Stimulated activated naive CD8-positive, alpha-beta T cell treated with anti-CD3 and anti-CD28 coated beads, Interleukin-15, Interleukin-2, amounts not matched to agents 100 U/mL and 50 U/mL, for 24 hours (primary cell): ENCODE measurements around the gene CCNC.

Source experiments
- ATAC-seq: fragments of 150-1000 bp; cut with Tn5 transposase; one replicate; pipeline ENCODE4 v1.10.0; 2021
- DNase-seq: peaks from one replicate; pipeline ENCODE4 v3.0.0; 2021

CCNC gene

DNA sequence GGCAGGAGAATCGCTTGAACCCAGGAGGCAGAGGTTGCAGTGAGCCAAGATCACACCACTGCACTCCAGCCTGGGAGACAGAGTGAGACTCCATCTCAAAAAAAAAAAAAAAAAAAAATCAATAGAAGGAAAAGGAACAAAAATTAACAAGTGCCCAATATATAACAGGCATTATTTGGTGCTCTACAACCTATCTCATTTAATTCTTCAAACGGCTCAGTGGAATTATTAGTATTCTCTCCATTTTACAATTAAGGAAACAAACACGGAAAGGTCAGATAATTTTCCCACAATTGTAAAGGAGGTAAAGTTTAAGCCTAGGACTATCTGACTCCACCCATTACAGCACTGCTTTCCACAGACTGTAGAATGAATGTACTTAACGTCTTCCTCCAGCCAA is 19.8 kb downstream of the CCNC start:
- ATAC-seq (no peak), DNase-seq (no peak)

DNA sequence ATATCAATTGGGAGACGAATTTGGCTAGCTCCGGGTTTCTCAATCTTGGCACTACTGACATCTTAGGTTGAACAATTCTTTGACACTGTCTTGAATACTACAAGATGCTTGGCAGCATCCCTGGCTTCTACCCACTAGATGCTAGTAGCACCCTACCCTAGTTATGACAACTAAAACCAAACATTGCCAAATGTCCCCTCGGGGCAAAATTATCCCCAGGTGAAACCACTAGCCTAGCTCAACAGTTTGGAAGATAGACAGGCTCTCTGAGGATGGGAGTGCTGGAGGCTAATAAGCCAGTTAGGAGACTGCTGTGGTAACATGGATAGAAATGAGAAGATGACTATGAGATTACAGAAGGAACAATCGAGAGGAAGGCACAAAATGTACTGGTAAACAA is 20.9 kb downstream of the CCNC start:
- no peak for ATAC-seq
- DNase-seq, result no peak

DNA sequence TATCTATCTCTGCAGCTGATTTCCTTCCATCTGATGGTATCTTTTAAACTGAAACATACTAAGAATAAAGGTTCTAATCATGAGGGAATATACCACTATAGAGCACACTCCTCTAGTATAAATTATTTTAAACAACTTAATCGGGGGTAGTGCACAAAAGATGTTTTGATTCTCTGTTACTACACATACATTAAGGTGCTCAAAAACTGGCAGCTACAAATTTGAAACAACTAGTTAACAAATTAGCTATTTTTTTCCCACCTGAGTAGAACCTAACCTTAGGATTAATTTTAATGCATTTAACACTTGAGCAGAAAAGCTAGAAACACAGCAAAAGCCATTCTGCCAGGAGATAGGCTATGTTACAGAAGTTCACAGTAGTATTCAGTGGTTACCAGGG is 23.0 kb downstream of the CCNC start:
- DNase-seq, result no peak
- no peak for ATAC-seq

DNA sequence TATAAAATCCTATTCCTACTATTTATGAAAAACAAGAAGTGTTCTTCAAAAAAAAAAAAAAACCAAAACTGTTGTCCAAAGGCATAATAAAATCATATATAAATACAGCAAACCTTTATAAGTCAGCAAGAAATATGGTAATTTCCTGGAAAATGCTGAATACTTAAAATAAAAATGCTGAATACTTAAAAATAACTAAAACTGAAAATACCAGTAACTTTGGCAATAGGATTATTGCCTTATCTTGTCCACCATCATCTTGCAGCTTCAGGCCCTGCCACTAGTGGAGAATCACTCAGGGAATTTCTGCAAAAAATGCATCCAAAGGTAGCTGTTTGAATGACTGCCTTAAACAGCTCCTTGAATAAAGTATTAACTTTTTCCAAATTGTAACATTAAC is 24.5 kb downstream of the CCNC start:
- ATAC-seq (no peak), DNase-seq (no peak)

DNA sequence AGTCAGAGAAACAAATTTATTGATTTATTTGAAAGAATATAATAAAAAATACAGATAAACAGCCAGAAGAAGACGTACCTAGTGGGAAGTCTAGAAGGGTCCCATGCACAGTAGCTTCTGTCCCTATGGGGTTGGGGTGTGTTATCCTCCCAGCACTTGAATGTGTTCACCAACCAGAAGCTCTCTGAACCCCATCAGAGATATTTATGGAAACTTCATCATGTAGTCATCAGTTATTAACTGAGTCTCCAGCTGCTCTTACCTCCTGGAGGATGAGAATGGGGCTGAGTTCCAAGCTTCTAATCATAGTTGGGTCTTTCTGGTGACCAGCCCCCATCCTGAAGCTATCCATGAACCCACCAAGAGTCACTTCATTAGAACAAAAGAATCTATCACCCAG is 37.8 kb downstream of the CCNC start:
- ATAC-seq (no peak), DNase-seq (no peak)

DNA sequence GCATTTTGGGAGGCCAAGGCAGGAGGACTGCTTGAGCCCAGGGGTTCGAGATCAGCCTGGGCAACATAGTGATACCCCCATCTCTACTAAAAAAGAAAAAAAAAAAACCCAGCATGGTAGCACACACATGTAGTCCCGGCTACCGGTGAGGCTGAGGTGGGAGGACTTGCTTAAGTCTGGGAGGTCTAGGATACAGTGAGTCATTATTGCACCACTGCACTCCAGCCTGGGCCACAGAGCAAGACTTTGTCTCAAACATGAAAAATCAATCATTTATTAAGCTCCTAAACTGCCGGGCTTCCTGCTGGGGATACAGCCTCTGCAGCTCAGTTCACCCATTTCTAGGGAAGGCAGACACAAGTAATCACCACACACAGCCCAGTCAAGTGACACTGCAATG is 45.9 kb downstream of the CCNC start:
- no peak for DNase-seq
- no peak for ATAC-seq

DNA sequence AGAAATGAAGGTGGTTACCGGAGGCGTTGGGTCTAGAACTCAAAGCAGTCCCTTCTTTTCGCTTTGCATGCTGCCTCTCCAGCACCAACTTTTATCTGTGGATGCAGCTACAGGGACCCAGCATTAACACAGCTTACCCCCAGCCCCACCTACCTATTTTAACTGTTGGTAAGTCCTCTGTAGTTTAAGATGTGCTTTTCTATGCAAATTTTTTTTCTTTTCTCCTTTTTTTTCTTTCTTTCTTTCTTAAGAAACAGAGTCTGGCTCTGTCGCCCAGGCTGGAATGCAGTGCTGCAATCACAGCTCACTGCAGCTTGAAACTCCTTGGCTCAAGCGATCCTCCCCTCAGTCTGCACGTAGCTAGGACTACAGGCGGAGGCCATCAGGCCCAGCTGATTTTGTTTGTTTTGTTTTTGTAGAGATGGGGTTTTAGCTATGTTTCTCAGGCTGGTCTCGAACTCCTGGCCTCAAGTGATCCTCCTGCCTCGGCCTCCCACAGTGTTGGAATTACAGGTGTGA is 46.8 kb downstream of the CCNC start:
- ATAC-seq, result peak; percentile 37

DNA sequence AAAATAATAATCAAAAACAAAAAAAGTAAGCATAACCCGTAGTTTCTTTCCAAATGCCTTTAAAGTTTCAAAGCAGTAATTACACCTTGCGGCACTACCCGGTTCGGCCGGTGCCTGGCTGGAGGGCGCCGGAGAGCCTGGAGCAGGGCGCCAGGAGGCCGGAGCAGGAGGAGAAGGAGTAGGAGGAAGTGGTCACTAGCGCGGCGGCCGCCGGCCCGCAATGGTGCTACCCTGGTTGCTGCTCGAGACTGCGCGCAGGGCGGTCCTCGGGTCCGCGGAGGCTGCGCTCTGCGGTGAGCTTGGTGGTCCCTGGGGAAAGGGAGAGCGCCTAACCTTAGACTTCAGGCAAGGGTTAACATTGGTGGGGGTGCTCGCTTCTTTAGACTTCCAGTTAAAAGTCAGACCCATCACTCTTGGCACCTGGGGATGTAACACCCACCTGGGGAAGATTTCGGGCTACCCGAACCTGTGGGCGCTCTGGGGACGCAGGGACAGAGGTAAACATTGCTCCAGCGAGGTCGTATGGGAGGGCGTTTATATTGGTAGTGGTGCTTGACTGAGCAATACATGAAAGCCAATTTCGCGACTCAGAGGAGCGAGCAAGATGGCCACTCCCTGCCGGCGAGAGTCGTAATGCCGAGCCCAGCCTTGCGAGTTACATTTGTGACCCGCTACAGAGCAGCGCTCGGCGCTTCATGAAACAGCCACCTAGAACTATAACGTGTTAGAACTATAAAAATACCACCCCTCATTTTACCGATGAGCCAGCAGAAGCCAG is 47.4 kb downstream of the CCNC start:
- peak; percentile 81 for DNase-seq
- ATAC-seq, result peak; percentile 90

More for the DNA sequence above, 46.8 kb downstream of the CCNC start:
- DNase-seq, result no peak

DNA sequence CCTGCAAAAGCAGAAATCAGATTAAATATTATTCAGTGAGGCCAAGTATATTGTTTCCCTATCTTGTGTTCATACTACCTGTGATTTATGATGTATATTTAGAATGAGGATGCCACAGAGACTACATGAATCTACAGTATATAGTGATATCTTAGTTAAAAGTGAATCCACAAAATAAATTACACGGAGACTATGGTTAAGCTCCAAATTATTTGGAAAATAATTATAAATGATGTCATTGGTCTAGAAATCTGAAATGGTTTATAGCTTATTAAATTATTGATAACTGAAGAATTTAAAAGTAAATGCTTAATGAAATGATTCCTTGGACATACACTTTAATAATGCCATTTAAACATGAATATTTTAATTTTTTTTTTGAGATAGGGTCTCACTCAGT is 49.0 kb downstream of the CCNC start:
- no peak for DNase-seq
- ATAC-seq, result no peak

DNA sequence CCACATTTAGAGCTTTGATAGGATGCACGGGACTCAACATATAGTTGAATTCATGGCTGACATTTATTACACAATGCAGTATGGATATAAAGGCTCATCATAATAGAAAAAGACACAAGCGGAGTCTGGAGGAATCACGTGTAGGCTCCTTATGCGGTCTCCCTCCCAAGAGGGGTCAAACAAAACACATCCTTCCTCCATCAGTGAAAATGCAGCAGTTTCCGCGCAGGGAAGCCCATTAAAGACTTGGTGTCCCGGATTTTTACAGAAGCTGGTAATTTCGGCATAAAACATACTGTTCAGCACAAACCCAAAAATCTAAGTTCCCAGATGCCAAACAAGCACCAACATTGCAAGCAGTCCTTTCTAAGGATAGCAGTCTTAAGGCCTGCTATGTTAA is 54.4 kb downstream of the CCNC start:
- no peak for DNase-seq
- no peak for ATAC-seq

DNA sequence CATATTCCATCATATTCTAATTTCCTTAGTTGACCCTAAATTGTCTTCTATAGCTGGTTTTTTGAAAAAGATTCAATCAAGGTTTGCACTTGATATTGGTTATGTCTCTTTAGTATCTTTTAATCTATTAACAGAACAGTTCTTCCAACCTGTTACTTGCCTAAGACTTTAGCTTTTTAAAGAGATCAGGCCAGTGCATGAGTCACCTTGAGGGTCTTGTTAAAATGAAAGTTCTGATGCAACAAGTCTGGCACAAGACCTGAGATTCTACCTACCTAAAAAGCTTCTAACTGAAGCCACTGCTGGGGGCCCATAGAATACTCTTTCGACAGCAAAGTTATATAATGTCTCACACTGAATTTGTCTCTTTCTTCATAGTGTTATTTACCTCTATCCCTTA is 56.4 kb downstream of the CCNC start:
- no peak for ATAC-seq
- DNase-seq, result no peak

DNA sequence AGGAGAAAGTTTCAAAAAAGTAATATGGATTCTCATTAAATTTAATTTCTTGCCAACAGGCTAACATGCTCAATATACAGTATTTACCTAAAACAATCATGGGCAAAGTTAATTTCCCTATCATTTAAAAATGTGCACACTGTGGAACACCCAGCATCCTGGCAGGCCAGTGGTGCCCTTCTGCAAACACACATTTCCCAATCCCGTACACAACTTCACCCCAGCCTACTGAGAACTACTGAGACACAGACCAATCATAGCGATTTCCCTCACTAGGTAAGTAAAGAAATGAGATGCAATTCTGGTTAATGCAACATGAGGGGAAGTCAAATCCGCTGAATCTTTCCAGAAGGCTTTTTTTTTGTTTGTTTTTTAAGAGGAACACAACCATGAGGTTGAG is 60.8 kb downstream of the CCNC start:
- no peak for DNase-seq
- no peak for ATAC-seq

DNA sequence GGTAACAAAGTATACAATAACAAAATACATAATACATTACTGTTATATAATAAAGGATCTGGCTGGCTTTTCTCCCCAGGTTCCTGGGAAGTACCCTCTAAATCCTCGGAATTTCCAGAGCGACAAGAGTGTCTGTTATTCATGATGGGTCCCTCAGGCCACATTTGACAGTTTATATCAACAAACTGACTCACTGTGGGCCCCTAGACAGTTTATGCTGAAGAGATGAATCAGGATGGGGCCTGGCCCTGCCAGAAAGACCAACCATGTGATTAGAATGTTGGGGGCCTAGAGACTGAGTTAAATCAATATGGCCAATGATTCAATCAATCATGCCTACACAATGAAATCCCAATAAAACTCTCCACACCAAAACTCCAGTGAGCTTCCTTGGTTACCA is 66.7 kb downstream of the CCNC start:
- ATAC-seq, result no peak
- no peak for DNase-seq

DNA sequence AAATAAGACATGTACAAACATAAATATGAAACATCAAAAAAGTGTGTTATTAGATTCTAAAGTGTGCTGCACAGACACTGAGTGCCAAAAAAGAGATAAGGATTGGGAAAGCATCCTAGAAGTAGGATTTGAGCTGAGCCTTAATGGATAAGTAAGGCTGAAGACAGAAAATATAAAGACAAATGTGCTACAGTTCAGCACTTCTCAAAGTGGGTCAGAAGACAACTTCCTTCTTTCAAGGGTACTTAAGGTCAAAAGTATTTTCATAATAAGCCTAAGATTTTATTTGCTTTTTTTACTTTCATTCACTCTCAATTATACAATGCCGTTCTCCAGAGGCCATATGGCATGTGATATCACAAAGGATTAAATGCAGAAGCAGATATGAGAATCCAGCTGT is 70.0 kb downstream of the CCNC start:
- DNase-seq (no peak), ATAC-seq (no peak)

DNA sequence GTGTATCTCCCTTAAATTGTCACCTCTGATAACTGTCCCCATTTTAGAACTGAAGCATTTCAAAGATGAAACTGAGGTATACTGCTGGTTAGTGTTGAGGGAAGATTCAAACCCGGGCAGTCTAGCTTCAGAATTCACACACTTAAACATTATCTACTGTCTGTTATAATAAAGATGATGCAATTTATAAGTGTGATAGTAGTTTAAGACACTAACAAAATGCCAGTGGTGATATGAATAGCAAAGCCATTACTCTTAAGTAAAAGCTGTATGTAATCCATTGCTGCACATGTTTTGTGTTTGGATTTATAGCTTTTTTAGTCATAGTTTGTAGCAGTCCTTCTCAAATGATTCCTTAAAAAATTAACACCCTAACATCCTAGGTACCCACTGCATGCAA is 73.0 kb downstream of the CCNC start:
- DNase-seq (no peak), ATAC-seq (no peak)
